ENCODE measurements around the gene RGS7. TPM values are rescaled to one million over a fixed set of nuclear protein-coding genes. Genes with fewer than 3 reads are reported as not detected.

Gene RGS7
- total and polyA plus RNA-seq, 10 of the 15 experiments (the other 5 are each of a cell fraction or from before 2014, with no cell fraction given): not detected

DNA sequence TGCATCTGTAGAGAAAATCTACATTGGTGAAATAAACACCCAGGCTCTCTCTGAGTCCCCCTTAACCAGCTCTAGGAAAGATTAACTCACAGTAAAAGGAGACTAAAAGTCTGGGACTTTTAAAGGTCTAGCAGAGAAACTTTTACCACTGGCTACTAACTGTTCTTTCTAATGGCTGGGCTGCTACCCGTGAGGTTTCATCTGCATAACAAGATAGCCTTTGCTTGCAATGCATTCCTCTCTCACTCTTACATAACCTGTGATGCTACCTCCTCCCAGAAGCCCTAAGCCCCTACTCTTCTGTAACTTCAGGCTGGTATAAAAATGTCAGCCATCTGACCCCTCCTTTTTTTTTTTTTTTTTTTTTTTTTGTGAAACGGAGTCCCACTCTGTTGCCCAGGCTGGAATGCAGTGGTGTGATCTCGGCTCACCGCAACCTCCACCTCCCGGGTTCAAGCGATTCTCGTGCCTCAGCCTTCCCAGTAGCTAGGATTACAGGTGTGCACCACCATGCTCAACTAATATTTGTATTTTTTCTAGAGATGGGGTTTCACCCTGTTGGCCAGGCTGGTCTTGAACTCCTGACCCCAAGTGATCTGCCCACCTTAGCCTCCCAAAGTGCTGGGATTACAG, 344.2 kb downstream of the RGS7 start:
- Histone ChIP-seq H3K4me3 (no peak overlapping the region), H3K4me1 (ENCODE audit: control insufficient read depth, insufficient read depth, low read length) (no peaks in the 10 kb centered on the region), H3K9me3 (replicated peaks; ENCODE audit: control insufficient read depth, insufficient read depth, low read length) (no peaks in the 10 kb centered on the region), H2AFZ (ENCODE audit: control insufficient read depth, low read depth, low read length) (no peak overlapping the region), H3K27ac (ENCODE audit: control insufficient read depth, insufficient read depth) (no peak overlapping the region), H3K27me3 (replicated peaks in 1 of 2; ENCODE audit: control insufficient read depth in 2 of 2, insufficient read depth in 2 of 2, low read length in 1 of 2) (no peaks in the 10 kb centered on the region), H4K20me1 (ENCODE audit: control insufficient read depth, insufficient read depth) (no peaks in the 10 kb centered on the region), H3K79me2 (ENCODE audit: control insufficient read depth, insufficient read depth, low read length) (no peaks in the 10 kb centered on the region), H3K9ac (ENCODE audit: control insufficient read depth, insufficient read depth, low read length) (no peak overlapping the region), H3K36me3 (ENCODE audit: control insufficient read depth in 2 of 2, insufficient read depth in 2 of 2, low read length in 1 of 2) (no peaks in the 10 kb centered on the region), H3K4me2 (ENCODE audit: control insufficient read depth, insufficient read depth) (no peak overlapping the region)
- no peak for TF ChIP-seq YY1 (IDR thresholded peaks at IDR 0.05; ENCODE audit: low read depth, low read length)
- TF ChIP-seq CBX3 (IDR thresholded peaks at IDR 0.05; ENCODE audit: borderline replicate concordance, low read depth): no peak
- TF ChIP-seq, protein P1, sequence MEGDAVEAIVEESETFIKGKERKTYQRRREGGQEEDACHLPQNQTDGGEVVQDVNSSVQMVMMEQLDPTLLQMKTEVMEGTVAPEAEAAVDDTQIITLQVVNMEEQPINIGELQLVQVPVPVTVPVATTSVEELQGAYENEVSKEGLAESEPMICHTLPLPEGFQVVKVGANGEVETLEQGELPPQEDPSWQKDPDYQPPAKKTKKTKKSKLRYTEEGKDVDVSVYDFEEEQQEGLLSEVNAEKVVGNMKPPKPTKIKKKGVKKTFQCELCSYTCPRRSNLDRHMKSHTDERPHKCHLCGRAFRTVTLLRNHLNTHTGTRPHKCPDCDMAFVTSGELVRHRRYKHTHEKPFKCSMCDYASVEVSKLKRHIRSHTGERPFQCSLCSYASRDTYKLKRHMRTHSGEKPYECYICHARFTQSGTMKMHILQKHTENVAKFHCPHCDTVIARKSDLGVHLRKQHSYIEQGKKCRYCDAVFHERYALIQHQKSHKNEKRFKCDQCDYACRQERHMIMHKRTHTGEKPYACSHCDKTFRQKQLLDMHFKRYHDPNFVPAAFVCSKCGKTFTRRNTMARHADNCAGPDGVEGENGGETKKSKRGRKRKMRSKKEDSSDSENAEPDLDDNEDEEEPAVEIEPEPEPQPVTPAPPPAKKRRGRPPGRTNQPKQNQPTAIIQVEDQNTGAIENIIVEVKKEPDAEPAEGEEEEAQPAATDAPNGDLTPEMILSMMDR (IDR thresholded peaks at IDR 0.05 in 2 of 3, conservative IDR thresholded peaks at IDR 0.05 in 1 of 3; ENCODE audit: control insufficient read depth in 2 of 3, extremely low read depth in 1 of 3, insufficient read depth in 1 of 3, low read depth in 3 of 3, low read length in 3 of 3): no peak
- TF ChIP-seq ZZZ3 (IDR thresholded peaks at IDR 0.05; ENCODE audit: control insufficient read depth, insufficient read length, low read depth): no peak
- no peak for TF ChIP-seq HDAC2 (IDR thresholded peaks at IDR 0.05)
- no peak for TF ChIP-seq CBX5 (IDR thresholded peaks at IDR 0.05; ENCODE audit: low read depth)
- intact Hi-C loops (cut with micrococcal nuclease; ENCODE audit: unreplicated experiment): no loop called here
- in situ Hi-C loops (cut with MboI): no loop called here
- ChIA-PET POLR2A (no interaction called here), CTCF (no interaction called here), SMC1A (ENCODE audit: uncharacterized antibody, unreplicated experiment) (no interaction called here), RAD21 (ENCODE audit: unreplicated experiment) (no interaction called here)
- ATAC-seq: no peak
- no peak for FAIRE-seq
- 40% methylated on average over 6 of the region's 7 CpGs for WGBS (ENCODE audit: insufficient coverage, insufficient replicate concordance, low lambda C conversion rate, missing lambda C conversion rate)
- no TSS peak for BruUV-seq (replicated peaks)
- DNase-seq (ENCODE audit: low read depth, low spot score): no peak

Measured in GM12878 (cell line).